SK-N-SH treated with all-trans-retinoic acid at 6 μM for 48 hours (cell line): ENCODE data around the gene FBXL14.

Source experiments
- BACH2 ChIP-seq: fragments of 250-450 bp; sonication (Bioruptor Pico); IDR thresholded peaks from 2 replicates; pipeline ENCODE4 v1.9.0; 2021; ENCODE audit warnings: mild to moderate bottlenecking, borderline replicate concordance
- CREB5 ChIP-seq: fragments of 250-450 bp; sonication (Bioruptor Pico); IDR thresholded peaks from 2 replicates; pipeline ENCODE4 v1.5.1; 2020; ENCODE audit warnings: low read depth, mild to moderate bottlenecking, moderate library complexity
- CSDC2 ChIP-seq: fragments of 250-450 bp; sonication (Bioruptor Pico); IDR thresholded peaks from 2 replicates; pipeline ENCODE4 v1.5.0; 2020; ENCODE audit warnings: mild to moderate bottlenecking, moderate library complexity
- RARB ChIP-seq: fragments of 250-450 bp; sonication (Bioruptor Pico); IDR thresholded peaks from 2 replicates; pipeline ENCODE4 v1.8.0; 2021; ENCODE audit warnings: mild to moderate bottlenecking, moderate library complexity
- TOX ChIP-seq: fragments of 250-450 bp; sonication (Bioruptor Pico); IDR thresholded peaks from 2 replicates; pipeline ENCODE4 v1.8.0; 2021; ENCODE audit warnings: mild to moderate bottlenecking, moderate library complexity, borderline replicate concordance
- ZFP30 ChIP-seq: fragments of 450-650 bp; formaldehyde crosslinking; IDR thresholded peaks from 2 replicates; pipeline ENCODE4 v1.5.0; 2022; ENCODE audit warnings: mild to moderate bottlenecking, moderate library complexity
- ZNF565 ChIP-seq: fragments of 450-650 bp; formaldehyde crosslinking; conservative IDR thresholded peaks from 2 replicates; pipeline ENCODE4 v1.5.0; 2020; ENCODE audit warnings: low read depth, mild to moderate bottlenecking, moderate library complexity
- ZNF8 ChIP-seq: fragments of 450-650 bp; formaldehyde crosslinking; IDR thresholded peaks from 2 replicates; pipeline ENCODE4 v1.5.0; 2020; ENCODE audit warnings: mild to moderate bottlenecking, moderate library complexity
- TF ChIP-seq, protein P1 (sequence below): fragments of 250-450 bp; sonication (Bioruptor Pico); IDR thresholded peaks from 2 replicates; pipeline ENCODE4 v1.8.0; 2020; ENCODE audit warnings: mild to moderate bottlenecking, moderate library complexity, borderline replicate concordance
- TF ChIP-seq, protein P2 (sequence below): fragments of 250-450 bp; sonication (Bioruptor Pico); IDR thresholded peaks from 2 replicates; pipeline ENCODE4 v1.5.1; 2021; ENCODE audit warnings: mild to moderate bottlenecking, moderate library complexity

DNA sequence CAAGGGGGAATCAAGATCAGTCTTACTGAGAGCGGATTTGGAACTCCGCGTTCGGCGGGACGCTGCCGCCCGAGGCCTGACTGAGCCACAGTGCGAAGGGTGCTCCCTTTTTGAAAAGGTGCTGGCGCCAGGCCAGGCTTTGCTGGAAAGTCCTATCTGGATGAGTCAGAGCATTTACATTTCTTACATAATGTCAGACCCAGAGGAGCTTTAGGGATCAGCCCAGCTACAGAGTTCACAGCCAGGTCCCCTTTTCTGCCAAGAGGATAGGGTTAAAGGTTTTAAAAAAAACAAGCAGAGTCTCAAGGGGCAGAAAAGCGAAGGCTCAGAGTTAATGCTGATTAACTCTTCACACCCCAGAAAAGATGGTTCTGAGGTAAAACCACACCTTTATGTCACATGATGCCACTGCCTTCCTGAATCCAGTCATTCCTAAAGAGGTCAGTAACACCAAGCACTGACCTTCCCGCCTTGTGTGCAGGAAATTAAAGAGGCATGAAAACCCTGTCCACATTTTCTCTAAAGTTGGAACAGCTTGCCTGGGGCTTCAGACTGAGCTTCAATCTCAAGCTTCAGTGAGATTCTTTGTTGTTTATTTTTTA, 11.7 kb upstream of the FBXL14 start:
- no peak for TF ChIP-seq RARB
- TF ChIP-seq, protein P1, sequence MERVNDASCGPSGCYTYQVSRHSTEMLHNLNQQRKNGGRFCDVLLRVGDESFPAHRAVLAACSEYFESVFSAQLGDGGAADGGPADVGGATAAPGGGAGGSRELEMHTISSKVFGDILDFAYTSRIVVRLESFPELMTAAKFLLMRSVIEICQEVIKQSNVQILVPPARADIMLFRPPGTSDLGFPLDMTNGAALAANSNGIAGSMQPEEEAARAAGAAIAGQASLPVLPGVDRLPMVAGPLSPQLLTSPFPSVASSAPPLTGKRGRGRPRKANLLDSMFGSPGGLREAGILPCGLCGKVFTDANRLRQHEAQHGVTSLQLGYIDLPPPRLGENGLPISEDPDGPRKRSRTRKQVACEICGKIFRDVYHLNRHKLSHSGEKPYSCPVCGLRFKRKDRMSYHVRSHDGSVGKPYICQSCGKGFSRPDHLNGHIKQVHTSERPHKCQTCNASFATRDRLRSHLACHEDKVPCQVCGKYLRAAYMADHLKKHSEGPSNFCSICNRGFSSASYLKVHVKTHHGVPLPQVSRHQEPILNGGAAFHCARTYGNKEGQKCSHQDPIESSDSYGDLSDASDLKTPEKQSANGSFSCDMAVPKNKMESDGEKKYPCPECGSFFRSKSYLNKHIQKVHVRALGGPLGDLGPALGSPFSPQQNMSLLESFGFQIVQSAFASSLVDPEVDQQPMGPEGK (CRISPR knock-in tag) = no peak
- no peak for TF ChIP-seq CREB5 (CRISPR knock-in tag)
- no peak for TF ChIP-seq TOX
- TF ChIP-seq ZNF8 (CRISPR knock-in tag) = no peak
- TF ChIP-seq ZFP30 (CRISPR knock-in tag) = no peak
- TF ChIP-seq, protein P2, sequence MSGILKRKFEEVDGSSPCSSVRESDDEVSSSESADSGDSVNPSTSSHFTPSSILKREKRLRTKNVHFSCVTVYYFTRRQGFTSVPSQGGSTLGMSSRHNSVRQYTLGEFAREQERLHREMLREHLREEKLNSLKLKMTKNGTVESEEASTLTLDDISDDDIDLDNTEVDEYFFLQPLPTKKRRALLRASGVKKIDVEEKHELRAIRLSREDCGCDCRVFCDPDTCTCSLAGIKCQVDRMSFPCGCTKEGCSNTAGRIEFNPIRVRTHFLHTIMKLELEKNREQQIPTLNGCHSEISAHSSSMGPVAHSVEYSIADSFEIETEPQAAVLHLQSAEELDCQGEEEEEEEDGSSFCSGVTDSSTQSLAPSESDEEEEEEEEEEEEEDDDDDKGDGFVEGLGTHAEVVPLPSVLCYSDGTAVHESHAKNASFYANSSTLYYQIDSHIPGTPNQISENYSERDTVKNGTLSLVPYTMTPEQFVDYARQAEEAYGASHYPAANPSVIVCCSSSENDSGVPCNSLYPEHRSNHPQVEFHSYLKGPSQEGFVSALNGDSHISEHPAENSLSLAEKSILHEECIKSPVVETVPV (CRISPR knock-in tag) = no peak
- no peak for TF ChIP-seq ZNF565
- no peak for TF ChIP-seq BACH2 (CRISPR knock-in tag)
- no peak for TF ChIP-seq CSDC2 (CRISPR knock-in tag)
